Measurements from ENCODE around the gene TRDN. TPM values are rescaled to one million over a fixed set of nuclear protein-coding genes. Genes with fewer than 3 reads are reported as not detected.

Gene TRDN
- total RNA-seq, 5 donors from 2014 or later (not counting 1 experiment from before 2014, with no cell fraction given), result not detected

DNA sequence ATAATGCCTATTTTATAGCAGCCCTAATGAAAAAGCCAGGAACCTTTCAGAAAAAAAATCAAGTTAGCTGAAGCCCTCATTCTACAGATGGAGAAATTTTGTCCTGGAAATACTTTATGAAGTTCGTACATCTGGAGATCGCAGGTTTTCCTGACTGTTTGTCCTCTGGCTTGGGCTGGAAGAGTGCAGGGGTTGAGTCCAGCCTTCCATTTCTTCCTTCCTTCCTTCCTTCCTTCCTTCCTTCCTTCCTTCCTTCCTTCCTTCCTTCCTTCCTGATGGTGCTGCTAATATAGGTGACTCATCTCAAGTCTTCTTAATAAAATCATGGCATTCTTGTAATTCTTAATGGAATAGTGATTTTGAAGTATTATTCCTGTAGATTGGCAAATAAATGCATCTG, 413.3 kb downstream of the TRDN start:
- ChIA-PET CTCF (no interaction called here), POLR2A (no interaction called here)
- no peaks in the 10 kb centered on the region for H3K9me3 ChIP-seq
- no peak overlapping the region for H3K4me3 ChIP-seq (ENCODE audit: control insufficient read depth in 1 of 2, extremely low read depth in 1 of 2, low read length in 1 of 2)
- Mint-ChIP-seq H3K36me3 (no peaks in the 10 kb centered on the region), H3K4me1 (no peaks in the 10 kb centered on the region), H3K27ac (no peak overlapping the region), H3K9me3 (peaks cover 0 to 11% (median 4%) of the 10 kb centered on the region in 3 donors), H3K4me3 (no peak overlapping the region), H3K27me3 (no peaks in the 10 kb centered on the region)
- no peaks in the 10 kb centered on the region for H3K4me1 ChIP-seq (ENCODE audit: control insufficient read depth in 1 of 2, extremely low read depth in 1 of 2, insufficient read depth in 2 of 2, low read length in 2 of 2)
- H3K36me3 ChIP-seq (ENCODE audit: control insufficient read depth in 2 of 2, extremely low read depth in 1 of 2, insufficient read depth in 1 of 2, low read length in 1 of 2), result no peaks in the 10 kb centered on the region
- WGBS (ENCODE audit: insufficient coverage), result no CpG with 5 or more reads among the region's 2 CpGs
- no peak for DNase-seq
- ATAC-seq (replicated peaks in 1 of 4), result no peak
- H3K27me3 ChIP-seq (replicated peaks in 1 of 2; ENCODE audit: control insufficient read depth in 2 of 2, extremely low read depth in 1 of 2, insufficient read depth in 2 of 2, low read length in 1 of 2), result no peaks in the 10 kb centered on the region
- no peak overlapping the region for H3K27ac ChIP-seq (ENCODE audit: low read length)

DNA sequence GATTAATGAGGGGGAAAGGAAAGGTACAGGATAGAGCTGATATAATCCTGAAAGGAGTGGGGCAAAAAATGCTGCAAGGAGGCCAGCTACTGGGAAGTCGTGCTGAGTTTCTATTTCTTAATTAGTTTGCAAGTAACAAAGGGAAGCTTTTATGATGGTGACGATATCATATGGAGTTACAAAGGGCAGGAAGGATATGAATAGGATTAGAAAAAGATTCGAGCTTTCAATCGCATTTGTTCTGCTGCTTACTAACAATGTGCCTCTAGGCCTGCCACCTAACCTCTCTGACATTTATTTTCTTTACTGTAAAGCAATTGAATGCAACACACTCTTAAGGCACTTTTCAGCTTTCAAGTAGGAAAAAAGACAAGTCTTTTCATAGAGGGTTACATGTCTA, 421.5 kb downstream of the TRDN start:
- 14% methylated on average over 1 of the region's 4 CpGs for WGBS (ENCODE audit: insufficient coverage)

DNA sequence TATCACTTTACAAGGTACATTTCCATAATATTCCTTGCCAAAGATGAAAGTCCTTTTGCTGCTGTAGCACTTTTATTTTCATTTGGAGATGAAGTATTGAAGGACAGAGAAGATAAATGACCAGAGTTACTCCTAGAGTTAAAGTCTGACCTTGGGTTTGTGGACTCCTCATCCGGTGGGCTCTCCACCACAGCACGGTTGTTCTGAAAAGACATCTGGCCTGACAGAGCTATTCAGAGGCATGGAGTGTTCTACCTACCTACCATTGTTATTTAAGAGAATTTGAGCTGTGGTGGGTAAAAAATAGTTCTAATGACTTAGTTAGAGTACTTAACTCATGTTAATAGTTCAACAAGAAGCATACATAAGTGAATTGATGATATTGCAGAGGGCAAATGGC, 422.3 kb downstream of the TRDN start:
- H3K36me3 ChIP-seq (ENCODE audit: control insufficient read depth in 2 of 2, extremely low read depth in 1 of 2, insufficient read depth in 1 of 2, low read length in 1 of 2), result no peaks in the 10 kb centered on the region
- WGBS (ENCODE audit: insufficient coverage), result no CpG with 5 or more reads among the region's 2 CpGs
- no peak overlapping the region for H3K4me3 ChIP-seq (ENCODE audit: control insufficient read depth in 1 of 2, extremely low read depth in 1 of 2, low read length in 1 of 2)
- no peaks in the 10 kb centered on the region for H3K9me3 ChIP-seq
- Mint-ChIP-seq H3K4me1 (no peaks in the 10 kb centered on the region), H3K36me3 (no peaks in the 10 kb centered on the region), H3K27me3 (no peaks in the 10 kb centered on the region), H3K9me3 (peaks cover 2 to 15% (median 3%) of the 10 kb centered on the region in 3 donors), H3K4me3 (no peak overlapping the region), H3K27ac (no peak overlapping the region)
- H3K27me3 ChIP-seq (replicated peaks in 1 of 2; ENCODE audit: control insufficient read depth in 2 of 2, extremely low read depth in 1 of 2, insufficient read depth in 2 of 2, low read length in 1 of 2), result no peaks in the 10 kb centered on the region
- H3K4me1 ChIP-seq (ENCODE audit: control insufficient read depth in 1 of 2, extremely low read depth in 1 of 2, insufficient read depth in 2 of 2, low read length in 2 of 2), result no peaks in the 10 kb centered on the region
- ATAC-seq (replicated peaks in 1 of 4), result no peak
- POLR2A ChIA-PET, result no interaction called here
- no peak overlapping the region for H3K27ac ChIP-seq (ENCODE audit: low read length)
- DNase-seq, result no peak
- CTCF ChIA-PET, result no interaction called here

More for the DNA sequence above, 421.5 kb downstream of the TRDN start:
- DNase-seq (no peak), ATAC-seq (replicated peaks in 1 of 4) (no peak)
- Histone ChIP-seq H3K4me3 (ENCODE audit: control insufficient read depth in 1 of 2, extremely low read depth in 1 of 2, low read length in 1 of 2) (no peak overlapping the region), H3K36me3 (ENCODE audit: control insufficient read depth in 2 of 2, extremely low read depth in 1 of 2, insufficient read depth in 1 of 2, low read length in 1 of 2) (no peaks in the 10 kb centered on the region), H3K27me3 (replicated peaks in 1 of 2; ENCODE audit: control insufficient read depth in 2 of 2, extremely low read depth in 1 of 2, insufficient read depth in 2 of 2, low read length in 1 of 2) (no peaks in the 10 kb centered on the region), H3K27ac (ENCODE audit: low read length) (no peak overlapping the region), H3K9me3 (no peaks in the 10 kb centered on the region), H3K4me1 (ENCODE audit: control insufficient read depth in 1 of 2, extremely low read depth in 1 of 2, insufficient read depth in 2 of 2, low read length in 2 of 2) (no peaks in the 10 kb centered on the region)
- POLR2A ChIA-PET, result interaction anchor here in 1 of 2 donors (0.6 kb wide), 1 partner anchor 643 kb away, joined by 3 read pairs; no protein-coding TSS in a partner anchor
- Mint-ChIP-seq H3K27ac (no peak overlapping the region), H3K27me3 (no peaks in the 10 kb centered on the region), H3K9me3 (peaks cover 2 to 15% (median 3%) of the 10 kb centered on the region in 3 donors), H3K36me3 (no peaks in the 10 kb centered on the region), H3K4me1 (no peaks in the 10 kb centered on the region), H3K4me3 (no peak overlapping the region)
- CTCF ChIA-PET, result no interaction called here

DNA sequence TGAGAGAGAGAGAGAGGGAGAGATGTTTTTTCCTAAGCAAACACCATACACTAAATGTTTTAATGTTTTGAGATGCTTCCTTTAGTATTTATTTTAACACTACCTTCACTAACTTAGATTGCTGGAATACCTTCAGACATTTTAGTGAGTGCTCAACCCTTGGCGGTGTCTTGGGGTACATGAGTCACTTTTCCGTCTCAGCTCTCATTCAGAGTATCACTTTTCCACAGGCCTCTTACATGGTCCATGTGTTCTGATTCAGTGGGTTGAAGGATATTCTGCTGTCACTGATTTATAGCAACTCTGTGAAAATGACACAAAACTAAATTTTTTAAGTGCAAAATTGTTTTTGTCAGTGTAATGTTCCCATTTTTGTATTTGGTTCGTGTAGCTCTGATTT, 422.8 kb downstream of the TRDN start:
- Mint-ChIP-seq H3K36me3 (no peaks in the 10 kb centered on the region), H3K27ac (no peak overlapping the region), H3K4me3 (no peak overlapping the region), H3K9me3 (peaks cover 2 to 15% (median 3%) of the 10 kb centered on the region in 3 donors), H3K27me3 (no peaks in the 10 kb centered on the region), H3K4me1 (no peaks in the 10 kb centered on the region)
- H3K4me3 ChIP-seq (ENCODE audit: control insufficient read depth in 1 of 2, extremely low read depth in 1 of 2, low read length in 1 of 2), result no peak overlapping the region
- no peaks in the 10 kb centered on the region for H3K36me3 ChIP-seq (ENCODE audit: control insufficient read depth in 2 of 2, extremely low read depth in 1 of 2, insufficient read depth in 1 of 2, low read length in 1 of 2)
- H3K27me3 ChIP-seq (replicated peaks in 1 of 2; ENCODE audit: control insufficient read depth in 2 of 2, extremely low read depth in 1 of 2, insufficient read depth in 2 of 2, low read length in 1 of 2), result no peaks in the 10 kb centered on the region
- POLR2A ChIA-PET, result no interaction called here
- no peaks in the 10 kb centered on the region for H3K4me1 ChIP-seq (ENCODE audit: control insufficient read depth in 1 of 2, extremely low read depth in 1 of 2, insufficient read depth in 2 of 2, low read length in 2 of 2)
- no peak for ATAC-seq (replicated peaks in 1 of 4)
- CTCF ChIA-PET, result no interaction called here
- no peak for DNase-seq
- H3K9me3 ChIP-seq, result no peaks in the 10 kb centered on the region
- no CpG with 5 or more reads among the region's 3 CpGs for WGBS (ENCODE audit: insufficient coverage)
- H3K27ac ChIP-seq (ENCODE audit: low read length), result no peak overlapping the region

DNA sequence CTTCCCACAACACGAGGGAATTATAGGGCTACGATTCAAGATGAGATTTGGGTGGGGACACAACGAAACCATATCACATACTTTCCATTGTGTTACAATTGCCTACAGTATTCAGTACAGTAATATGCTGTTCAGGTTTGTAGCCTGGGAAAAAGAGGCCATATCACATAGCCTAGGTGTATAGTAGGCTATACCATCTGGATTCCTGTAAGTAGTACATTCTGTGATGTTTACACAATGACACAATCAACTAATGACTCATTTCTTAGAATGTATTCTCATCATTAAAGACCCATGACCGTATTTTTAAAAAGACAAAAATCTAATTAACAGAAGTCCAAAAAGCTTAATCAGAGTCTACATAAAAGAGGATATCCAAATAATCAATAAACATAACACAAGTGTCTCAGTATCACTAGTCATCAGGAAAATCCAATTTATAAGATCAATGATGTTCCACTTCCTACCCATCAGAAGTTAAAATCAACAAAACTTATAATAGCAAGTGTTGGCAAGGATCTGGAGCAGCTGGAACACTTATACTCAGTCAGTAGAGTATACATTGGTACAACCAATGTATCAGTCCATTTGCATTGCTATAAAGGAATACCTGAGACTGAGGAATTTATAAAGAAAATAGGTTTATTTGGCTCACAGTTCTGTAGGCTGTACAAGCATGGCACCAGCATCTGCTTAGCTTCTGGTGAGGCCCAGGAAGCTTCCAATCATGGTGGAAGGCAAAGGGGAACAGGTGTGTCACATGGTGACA, 424.8 kb downstream of the TRDN start:
- Histone ChIP-seq H3K27me3 (replicated peaks in 1 of 2; ENCODE audit: control insufficient read depth in 2 of 2, extremely low read depth in 1 of 2, insufficient read depth in 2 of 2, low read length in 1 of 2) (no peaks in the 10 kb centered on the region), H3K27ac (ENCODE audit: low read length) (no peak overlapping the region), H3K9me3 (no peaks in the 10 kb centered on the region), H3K4me1 (ENCODE audit: control insufficient read depth in 1 of 2, extremely low read depth in 1 of 2, insufficient read depth in 2 of 2, low read length in 2 of 2) (no peaks in the 10 kb centered on the region), H3K36me3 (ENCODE audit: control insufficient read depth in 2 of 2, extremely low read depth in 1 of 2, insufficient read depth in 1 of 2, low read length in 1 of 2) (no peaks in the 10 kb centered on the region), H3K4me3 (ENCODE audit: control insufficient read depth in 1 of 2, extremely low read depth in 1 of 2, low read length in 1 of 2) (no peak overlapping the region)
- Mint-ChIP-seq H3K4me3 (no peak overlapping the region), H3K27me3 (no peaks in the 10 kb centered on the region), H3K27ac (no peak overlapping the region), H3K36me3 (no peaks in the 10 kb centered on the region), H3K4me1 (no peaks in the 10 kb centered on the region), H3K9me3 (peaks cover 2 to 15% (median 3%) of the 10 kb centered on the region in 3 donors)
- CTCF ChIA-PET, result no interaction called here
- WGBS (ENCODE audit: insufficient coverage), result 100% methylated on average over 1 of the region's 4 CpGs
- POLR2A ChIA-PET, result interaction anchor here in 1 of 2 donors (0.6 kb wide), 1 partner anchor 32 kb away, joined by 3 read pairs; no protein-coding TSS in a partner anchor
- DNase-seq, result no peak
- no peak for ATAC-seq (replicated peaks in 1 of 4)

DNA sequence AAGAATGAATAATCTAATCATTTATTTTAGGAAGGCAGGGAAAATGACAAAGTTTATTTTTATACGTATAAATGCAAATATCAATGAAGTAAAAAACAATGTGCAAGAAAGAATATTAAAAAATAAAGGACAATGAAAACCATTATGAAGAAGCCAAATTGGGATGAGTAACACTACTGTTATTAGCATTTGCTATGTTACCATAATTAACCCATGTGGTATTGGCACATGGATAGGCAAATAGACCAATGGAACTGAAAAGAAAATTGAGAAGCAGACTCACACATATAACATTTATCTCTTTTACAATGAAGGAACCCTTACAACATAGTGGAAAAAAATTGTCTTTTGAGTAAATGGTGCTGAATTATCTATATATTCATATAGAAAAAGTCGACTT, 426.1 kb downstream of the TRDN start:
- ChIA-PET CTCF (no interaction called here), POLR2A (no interaction called here)
- no peak for DNase-seq
- Mint-ChIP-seq H3K9me3 (peaks cover 2 to 10% (median 3%) of the 10 kb centered on the region in 3 donors), H3K36me3 (no peaks in the 10 kb centered on the region), H3K4me1 (no peaks in the 10 kb centered on the region), H3K27ac (no peak overlapping the region), H3K4me3 (no peak overlapping the region), H3K27me3 (no peaks in the 10 kb centered on the region)
- Histone ChIP-seq H3K27me3 (replicated peaks in 1 of 2; ENCODE audit: control insufficient read depth in 2 of 2, extremely low read depth in 1 of 2, insufficient read depth in 2 of 2, low read length in 1 of 2) (no peaks in the 10 kb centered on the region), H3K27ac (ENCODE audit: low read length) (no peak overlapping the region), H3K4me3 (ENCODE audit: control insufficient read depth in 1 of 2, extremely low read depth in 1 of 2, low read length in 1 of 2) (no peak overlapping the region), H3K9me3 (no peaks in the 10 kb centered on the region), H3K4me1 (ENCODE audit: control insufficient read depth in 1 of 2, extremely low read depth in 1 of 2, insufficient read depth in 2 of 2, low read length in 2 of 2) (no peaks in the 10 kb centered on the region), H3K36me3 (ENCODE audit: control insufficient read depth in 2 of 2, extremely low read depth in 1 of 2, insufficient read depth in 1 of 2, low read length in 1 of 2) (no peaks in the 10 kb centered on the region)
- ATAC-seq (replicated peaks in 1 of 4), result no peak
- no CpG with 5 or more reads among the region's 2 CpGs for WGBS (ENCODE audit: insufficient coverage)
